CD14-positive monocyte (primary cell): ENCODE data around the gene IL6R. TPM values are rescaled to one million over a fixed set of nuclear protein-coding genes. Genes with fewer than 3 reads are reported as not detected.

Experiments
- DNase-seq, 3 donors: peaks; one replicate each; pipeline ENCODE4 v3.0.0-alpha.2; 2011 to 2022
- H2AFZ ChIP-seq: 2 replicates; pipeline ENCODE4 v1.6.0; 2012; ENCODE audit warnings: mild to moderate bottlenecking, low read depth, low read length, inconsistent platforms; ENCODE audit not compliant: insufficient read depth, poor library complexity, severe bottlenecking
- H3K27ac ChIP-seq, 2 donors: 1 replicate in 1 of 2; 2 replicates in 1 of 2; pipeline ENCODE4 v1.5.1; 2012 to 2013; ENCODE audit warnings: low read length in 2 of 2, control low read depth in 1 of 2, inconsistent platforms in 1 of 2, low read depth in 1 of 2, mild to moderate bottlenecking in 1 of 2
- H3K27me3 ChIP-seq, 2 donors: one replicate each; pipeline versions ENCODE4 v1.6.0 to v1.6.1; 2011 to 2013; ENCODE audit warnings: low read length in 2 of 2; ENCODE audit not compliant: control insufficient read depth in 2 of 2, insufficient read depth in 2 of 2
- H3K36me3 ChIP-seq, 2 donors: replicated peaks in 1 of 2; 1 replicate in 1 of 2; 2 replicates in 1 of 2; pipeline versions ENCODE4 v1.5.1 to v1.6.1; 2012 to 2013; ENCODE audit warnings: low read length in 2 of 2, control low read depth in 1 of 2, inconsistent platforms in 1 of 2, mild to moderate bottlenecking in 1 of 2; ENCODE audit not compliant: insufficient read depth in 2 of 2, control insufficient read depth in 1 of 2
- H3K4me1 ChIP-seq, 2 donors: 1 replicate in 1 of 2; 2 replicates in 1 of 2; pipeline versions ENCODE4 v1.5.1 to v1.6.1; 2012 to 2013; ENCODE audit warnings: low read length in 2 of 2, control low read depth in 1 of 2, inconsistent platforms in 1 of 2, mild to moderate bottlenecking in 1 of 2, moderate library complexity in 1 of 2; ENCODE audit not compliant: insufficient read depth in 2 of 2, control insufficient read depth in 1 of 2
- H3K4me2 ChIP-seq: replicated peaks from 2 replicates; pipeline ENCODE3; 2012; ENCODE audit warnings: low read length, moderate library complexity, mild to moderate bottlenecking; ENCODE audit not compliant: poor library complexity, severe bottlenecking; ENCODE audit errors: extremely low read depth
- H3K4me3 ChIP-seq, 3 experiments: fragments of 200-600 bp in 1 of 3; sonication (generic) in 1 of 3; replicated peaks in 1 of 3; 1 replicate in 2 of 3; 2 replicates in 1 of 3; pipeline ENCODE4 v1.5.1; 2011 to 2013; ENCODE audit warnings: low read length in 3 of 3, mild to moderate bottlenecking in 3 of 3, control low read depth in 2 of 3, low read depth in 2 of 3, inconsistent platforms in 1 of 3, moderate library complexity in 1 of 3
- H3K79me2 ChIP-seq: 2 replicates; pipeline ENCODE4 v1.6.0; 2012; ENCODE audit warnings: mild to moderate bottlenecking, control low read depth, inconsistent platforms, low read length, moderate library complexity; ENCODE audit not compliant: insufficient read depth
- H3K9ac ChIP-seq: 2 replicates; pipeline ENCODE4 v1.6.0; 2017; ENCODE audit warnings: low read length, mild to moderate bottlenecking; ENCODE audit not compliant: insufficient read depth, poor library complexity, severe bottlenecking
- H3K9me3 ChIP-seq, 2 donors: replicated peaks in 1 of 2; 1 replicate in 1 of 2; 2 replicates in 1 of 2; pipeline versions ENCODE4 v1.5.1 to v1.6.1; 2012 to 2013; ENCODE audit warnings: low read length in 2 of 2, control low read depth in 1 of 2; ENCODE audit not compliant: control insufficient read depth in 1 of 2, insufficient read depth in 1 of 2
- H4K20me1 ChIP-seq: 2 replicates; pipeline ENCODE4 v1.6.0; 2012; ENCODE audit warnings: mild to moderate bottlenecking, low read length, control low read depth, moderate library complexity; ENCODE audit not compliant: insufficient read depth
- H3K27ac Mint-ChIP-seq, 7 donors: one replicate each; pipeline ENCODE4 v1.8.0; 2020; ENCODE audit warnings: mild to moderate bottlenecking in 7 of 7, mixed read lengths in 7 of 7, moderate library complexity in 6 of 7, inconsistent platforms in 2 of 7
- H3K27me3 Mint-ChIP-seq, 3 donors: one replicate each; pipeline ENCODE4 v1.8.0; 2021 to 2022; ENCODE audit warnings: low read depth in 3 of 3, mild to moderate bottlenecking in 3 of 3, mixed read lengths in 3 of 3, moderate library complexity in 3 of 3, inconsistent platforms in 1 of 3
- H3K36me3 Mint-ChIP-seq, 2 donors: one replicate each; pipeline ENCODE4 v1.8.0; 2020; ENCODE audit warnings: mixed read lengths in 2 of 2, inconsistent platforms in 1 of 2, mild to moderate bottlenecking in 1 of 2
- H3K4me1 Mint-ChIP-seq: one replicate; pipeline ENCODE4 v1.8.0; 2020; ENCODE audit warnings: mild to moderate bottlenecking, mixed read lengths
- H3K4me3 Mint-ChIP-seq, 2 donors: one replicate each; pipeline ENCODE4 v1.8.0; 2020; ENCODE audit warnings: mild to moderate bottlenecking in 2 of 2, mixed read lengths in 2 of 2, moderate library complexity in 1 of 2
- H3K9me3 Mint-ChIP-seq, 7 donors: one replicate each; pipeline ENCODE4 v1.8.0; 2020 to 2022; ENCODE audit warnings: mixed read lengths in 7 of 7, mild to moderate bottlenecking in 6 of 7, moderate library complexity in 6 of 7, inconsistent platforms in 2 of 7
- CTCF ChIP-seq: fragments of 200-600 bp; IDR thresholded peaks from one replicate; pipeline ENCODE4 v1.8.0; 2022; ENCODE audit warnings: antibody characterized with exemption, mild to moderate bottlenecking
- WGBS: methylation state at CpG from one replicate; pipeline ENCODE4 v1.1.5; 2013; ENCODE audit warnings: missing lambda C conversion rate; ENCODE audit not compliant: insufficient coverage; 5-methylcytosine and 5-hydroxymethylcytosine counted together
- intact Hi-C, 2 donors: fragments of 100-400 bp; cut with micrococcal nuclease; formaldehyde crosslinking; loops; one replicate each; pipeline versions ENCODE4 v1.15.0 to v1.15.1; 2023
- polyA plus RNA-seq, 3 donors: library from polyadenylated mRNA; depleted of rRNA in 1 of 3; unstranded in 2 of 3; stranded (reverse) in 1 of 3; fragments of 300-500 nt in 2 of 3; fragments of >200 nt in 1 of 3; fragmentation: Illumina TruSeq in 2 of 3; gene quantifications; 1 replicate in 2 of 3; 2 replicates in 1 of 3; pipeline ENCODE4 v1.2.3, GENCODE V29; 2012 to 2021

The IL6R gene
- polyA plus RNA-seq, 3 donors = 56.4 to 81.7 (median 62.1) TPM

GRCh38 chr1:154403261-154403943 lies 1.7 kb upstream of the IL6R start:
- Histone ChIP-seq H3K4me3 (peak overlapping the region in 1 of 3 experiments; percentile 6), H3K27ac (peak overlapping the region; percentile 33 to 46), H3K79me2 (peaks cover 46% of the 10 kb centered on the region), H3K4me1 (peaks cover 76 to 82% of the 10 kb centered on the region in 2 donors), H3K36me3 (no peaks in the 10 kb centered on the region), H3K9me3 (no peaks in the 10 kb centered on the region), H3K4me2 (peak overlapping the region; percentile 13), H3K9ac (no peak overlapping the region), H4K20me1 (peaks cover 11% of the 10 kb centered on the region), H2AFZ (no peak overlapping the region), H3K27me3 (no peaks in the 10 kb centered on the region)
- Mint-ChIP-seq H3K27me3 (no peaks in the 10 kb centered on the region), H3K4me3 (peak overlapping the region in 1 of 2 donors; percentile 57), H3K9me3 (peaks cover 0 to 2% (median 0%) of the 10 kb centered on the region in 7 donors), H3K4me1 (peaks cover 69% of the 10 kb centered on the region), H3K27ac (peak overlapping the region; percentile 70 to 100 (median 92)), H3K36me3 (peaks cover 3 to 13% of the 10 kb centered on the region in 2 donors)
- no peak for TF ChIP-seq CTCF
- intact Hi-C loops = loop anchor here in 1 of 2 donors (5.0 kb wide), 1 partner anchor 39 kb away; no protein-coding TSS in a partner anchor
- WGBS = 4% methylated on average over 6 of the region's 8 CpGs
- DNase-seq = peak in 1 of 3 donors; percentile 53

DNA sequence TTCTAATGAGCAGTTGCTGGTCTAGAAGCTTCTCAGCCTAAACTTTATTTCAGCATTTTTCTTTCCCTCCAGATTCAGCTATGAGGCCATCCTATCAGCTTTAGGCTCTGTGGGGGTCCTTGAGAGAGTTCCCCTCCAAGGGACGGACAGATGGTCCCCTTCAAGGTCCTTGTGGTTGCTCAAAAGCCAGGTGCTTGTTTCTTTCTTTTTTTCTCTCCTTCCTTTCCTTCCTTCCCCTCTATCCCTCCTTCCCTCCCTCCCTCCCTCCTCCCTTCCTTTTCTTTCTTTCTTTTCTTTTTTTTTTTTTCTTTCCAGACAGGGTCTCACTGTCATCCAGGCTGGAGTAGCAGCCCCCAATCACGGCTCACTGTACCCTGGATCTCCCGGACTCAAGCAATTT lies 1.2 kb upstream of the IL6R start:
- peaks cover 0 to 2% (median 0%) of the 10 kb centered on the region in 7 donors for H3K9me3 Mint-ChIP-seq
- H3K36me3 Mint-ChIP-seq = peaks cover 8 to 18% of the 10 kb centered on the region in 2 donors
- peak overlapping the region in 1 of 2 donors; percentile 35 for H3K4me3 Mint-ChIP-seq
- DNase-seq = no peak
- Histone ChIP-seq H3K4me2 (no peak overlapping the region), H4K20me1 (peaks cover 17% of the 10 kb centered on the region), H3K9me3 (no peaks in the 10 kb centered on the region), H3K27ac (peak overlapping the region; percentile 33 to 46), H3K9ac (no peak overlapping the region), H3K4me3 (peak overlapping the region in 1 of 3 experiments; percentile 6), H3K79me2 (peaks cover 52% of the 10 kb centered on the region), H3K4me1 (peaks cover 78 to 84% of the 10 kb centered on the region in 2 donors), H3K27me3 (no peaks in the 10 kb centered on the region), H3K36me3 (peaks cover 0 to 3% of the 10 kb centered on the region in 2 donors), H2AFZ (no peak overlapping the region)
- H3K27ac Mint-ChIP-seq = peak overlapping the region; percentile 70 to 100 (median 92)
- intact Hi-C loops = loop anchor here (2.0 to 5.0 kb wide), 2 partner anchors 38 to 53 kb away; no protein-coding TSS in a partner anchor
- peaks cover 0 to 2% (median 0%) of the 10 kb centered on the region in 3 donors for H3K27me3 Mint-ChIP-seq
- 0% methylated on average over 1 of the region's 3 CpGs for WGBS
- TF ChIP-seq CTCF = no peak
- peaks cover 72% of the 10 kb centered on the region for H3K4me1 Mint-ChIP-seq
